ENCODE data around the gene ADAM12.
"Not testable (repeated sequence)": the region's sequence is repeated elsewhere in the genome, so short reads cannot be mapped to it uniquely, and the experiment has no call there.

The ADAM12 gene

DNA sequence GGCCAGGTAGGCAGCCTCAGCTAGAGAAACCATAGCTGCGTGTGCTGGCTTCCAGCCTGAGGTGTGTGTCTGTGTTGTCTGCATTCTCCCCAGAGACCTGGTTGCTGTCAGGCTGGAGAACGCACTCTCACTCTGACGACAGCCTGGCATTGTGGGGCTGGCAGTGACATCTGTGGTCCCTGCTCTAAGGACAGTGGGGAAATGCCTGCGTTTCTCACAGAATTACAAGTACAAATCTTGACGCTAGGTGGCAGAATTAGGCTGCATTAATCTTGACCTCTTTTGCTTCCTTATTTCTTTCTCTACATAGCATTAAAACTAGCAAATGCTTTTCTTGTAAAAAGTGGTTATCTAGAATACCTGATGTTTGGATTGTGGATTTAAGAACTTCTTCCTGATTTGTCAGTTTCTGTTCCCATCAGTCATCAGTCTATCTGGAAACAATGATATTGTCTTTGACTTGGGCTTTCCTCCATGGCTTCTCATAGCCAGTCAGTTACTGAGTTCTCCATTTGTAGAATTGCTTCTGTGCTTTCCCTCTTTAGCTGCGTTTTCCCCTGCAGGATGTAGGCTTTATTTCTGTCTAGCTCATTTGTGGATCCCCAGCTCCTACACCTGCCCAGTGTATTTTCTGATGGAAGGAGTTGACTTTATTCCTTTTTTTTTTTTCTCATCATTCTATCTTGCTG lies 405.9 kb downstream of the ADAM12 start:
- TF ChIP-seq, protein P1, sequence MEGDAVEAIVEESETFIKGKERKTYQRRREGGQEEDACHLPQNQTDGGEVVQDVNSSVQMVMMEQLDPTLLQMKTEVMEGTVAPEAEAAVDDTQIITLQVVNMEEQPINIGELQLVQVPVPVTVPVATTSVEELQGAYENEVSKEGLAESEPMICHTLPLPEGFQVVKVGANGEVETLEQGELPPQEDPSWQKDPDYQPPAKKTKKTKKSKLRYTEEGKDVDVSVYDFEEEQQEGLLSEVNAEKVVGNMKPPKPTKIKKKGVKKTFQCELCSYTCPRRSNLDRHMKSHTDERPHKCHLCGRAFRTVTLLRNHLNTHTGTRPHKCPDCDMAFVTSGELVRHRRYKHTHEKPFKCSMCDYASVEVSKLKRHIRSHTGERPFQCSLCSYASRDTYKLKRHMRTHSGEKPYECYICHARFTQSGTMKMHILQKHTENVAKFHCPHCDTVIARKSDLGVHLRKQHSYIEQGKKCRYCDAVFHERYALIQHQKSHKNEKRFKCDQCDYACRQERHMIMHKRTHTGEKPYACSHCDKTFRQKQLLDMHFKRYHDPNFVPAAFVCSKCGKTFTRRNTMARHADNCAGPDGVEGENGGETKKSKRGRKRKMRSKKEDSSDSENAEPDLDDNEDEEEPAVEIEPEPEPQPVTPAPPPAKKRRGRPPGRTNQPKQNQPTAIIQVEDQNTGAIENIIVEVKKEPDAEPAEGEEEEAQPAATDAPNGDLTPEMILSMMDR (IDR thresholded peaks at IDR 0.05; ENCODE audit: insufficient read depth, missing control alignments) = peak; percentile 70
- no peak for FAIRE-seq
- DNase-seq (ENCODE audit: insufficient read length, low spot score) = no peak

DNA sequence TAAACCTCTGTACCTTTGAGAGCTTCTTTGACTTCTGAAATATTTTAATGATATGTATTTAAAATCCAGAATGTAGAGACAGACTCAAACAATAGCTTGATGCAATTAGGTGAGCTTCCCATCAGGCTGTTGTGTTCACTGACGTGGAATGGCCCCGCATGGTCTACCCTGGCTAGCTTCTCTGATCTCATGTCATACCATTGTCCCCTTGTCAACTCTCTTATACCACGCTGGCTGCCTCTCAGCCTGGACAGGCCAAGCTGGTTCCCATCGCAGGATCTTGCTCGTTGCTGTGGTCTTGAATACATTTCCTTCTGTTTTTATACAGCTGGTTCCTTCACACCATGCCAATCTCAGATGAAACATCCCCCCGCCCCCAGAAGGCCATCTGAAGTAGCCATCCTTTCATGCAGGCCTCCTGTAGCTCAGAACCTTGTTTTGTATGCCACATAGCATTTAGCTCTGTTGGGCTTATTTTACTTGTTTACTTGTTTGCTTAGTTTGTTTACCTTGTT lies 407.7 kb downstream of the ADAM12 start:
- DNase-seq (ENCODE audit: insufficient read length, low spot score) (no peak), FAIRE-seq (no peak)
- TF ChIP-seq, protein P1 (IDR thresholded peaks at IDR 0.05; ENCODE audit: insufficient read depth, missing control alignments) = no peak

DNA sequence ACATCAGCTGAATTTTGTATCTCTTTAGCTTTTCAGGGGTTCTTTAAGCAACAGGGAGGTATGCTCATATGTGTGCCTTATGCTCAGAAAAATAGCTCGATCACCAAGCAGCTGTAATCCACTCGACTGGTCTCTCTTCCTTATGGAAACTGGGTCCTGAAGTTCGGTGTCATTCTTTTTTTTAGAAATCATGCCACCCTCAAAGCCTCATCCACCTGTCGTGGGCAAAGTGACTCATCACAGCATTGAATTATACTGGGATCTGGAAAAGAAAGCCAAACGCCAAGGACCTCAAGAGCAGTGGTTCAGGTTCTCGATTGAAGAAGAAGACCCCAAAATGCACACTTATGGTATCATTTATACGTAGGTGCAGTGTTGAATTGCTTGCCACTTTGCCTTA lies 408.3 kb downstream of the ADAM12 start:
- DNase-seq (ENCODE audit: insufficient read length, low spot score) (no peak), FAIRE-seq (no peak)
- TF ChIP-seq, protein P1 (IDR thresholded peaks at IDR 0.05; ENCODE audit: insufficient read depth, missing control alignments) = no peak

DNA sequence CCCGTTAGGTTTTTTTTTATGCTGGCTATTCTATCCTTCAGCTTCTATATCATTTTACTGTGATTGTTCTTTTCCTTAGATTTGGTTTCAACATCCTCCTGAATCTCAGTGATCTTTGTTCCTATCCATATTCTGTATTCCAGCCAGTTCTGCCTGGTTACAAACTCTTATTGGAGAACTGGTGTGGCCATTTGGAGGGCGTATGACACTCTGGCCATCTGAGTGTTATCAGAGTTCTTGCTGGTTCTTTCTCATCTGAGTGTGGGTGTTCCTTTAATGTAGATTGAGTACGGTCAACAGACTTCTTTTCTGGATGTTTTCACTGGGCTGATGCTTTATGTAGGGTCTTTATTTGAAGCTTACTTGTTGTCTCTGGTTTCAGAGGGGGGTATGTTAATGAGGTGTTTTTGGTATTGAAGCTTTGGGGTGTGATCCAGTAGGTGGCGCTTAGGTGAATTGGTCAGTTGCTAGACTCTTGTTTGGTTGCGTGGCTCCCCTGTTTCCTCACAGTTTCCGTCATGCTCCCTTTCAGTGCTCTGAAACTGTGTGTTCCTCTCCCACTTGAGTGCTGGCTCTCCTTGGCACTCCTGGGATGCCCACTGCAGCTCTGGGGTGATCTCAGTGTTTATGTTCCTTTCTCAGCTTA lies 411.2 kb downstream of the ADAM12 start:
- DNase-seq (ENCODE audit: insufficient read length, low spot score) (no peak), FAIRE-seq (no peak)
- TF ChIP-seq, protein P1 (IDR thresholded peaks at IDR 0.05; ENCODE audit: insufficient read depth, missing control alignments) = no peak

DNA sequence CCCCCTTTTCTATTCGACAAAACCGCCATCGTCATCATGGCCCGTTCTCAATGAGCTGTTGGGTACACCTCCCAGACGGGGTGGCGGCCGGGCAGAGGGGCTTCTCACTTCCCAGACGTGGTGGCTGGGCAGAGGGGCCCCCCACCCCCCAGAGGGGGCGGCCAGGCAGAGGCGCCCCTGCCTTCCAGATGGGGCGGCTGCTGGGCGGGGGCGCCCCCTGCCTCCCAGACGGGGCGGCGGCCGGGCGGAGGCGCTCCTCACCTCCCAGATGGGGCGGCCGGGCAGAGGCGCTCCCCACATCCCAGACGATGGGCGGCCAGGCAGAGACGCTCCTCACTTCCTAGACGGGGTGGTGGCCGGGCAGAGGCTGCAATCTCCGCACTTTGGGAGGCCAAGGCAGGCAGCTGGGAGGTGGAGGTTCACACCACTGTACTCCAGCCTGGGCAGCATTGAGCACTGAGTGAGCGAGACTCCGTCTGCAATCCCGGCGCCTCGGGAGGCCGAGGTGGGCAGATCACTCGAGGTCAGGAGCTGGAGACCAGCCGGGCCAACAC lies 418.1 kb downstream of the ADAM12 start:
- not testable (repeated sequence) for FAIRE-seq; DNase-seq (ENCODE audit: insufficient read length, low spot score)

DNA sequence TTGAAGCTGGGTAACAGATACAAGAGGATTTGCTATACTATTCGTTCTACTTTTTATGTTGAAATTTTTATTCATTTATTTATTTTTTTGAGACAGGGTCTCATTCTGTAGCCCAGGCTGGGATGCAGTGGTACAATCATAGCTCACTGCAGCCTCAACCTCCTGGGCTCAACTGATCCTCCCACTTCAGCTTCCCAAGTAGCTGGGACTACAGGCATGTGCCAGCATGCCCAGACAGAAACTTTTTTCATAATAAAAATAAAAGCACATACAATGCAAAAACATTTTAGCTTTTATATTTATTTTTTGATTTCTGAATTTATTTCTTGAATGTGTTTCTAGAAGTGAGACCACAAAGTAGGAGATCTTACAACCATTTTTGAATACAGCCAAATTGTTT lies 420.7 kb downstream of the ADAM12 start:
- FAIRE-seq (no peak), DNase-seq (ENCODE audit: insufficient read length, low spot score) (no peak)
- TF ChIP-seq, protein P1 (IDR thresholded peaks at IDR 0.05; ENCODE audit: insufficient read depth, missing control alignments) = no peak

DNA sequence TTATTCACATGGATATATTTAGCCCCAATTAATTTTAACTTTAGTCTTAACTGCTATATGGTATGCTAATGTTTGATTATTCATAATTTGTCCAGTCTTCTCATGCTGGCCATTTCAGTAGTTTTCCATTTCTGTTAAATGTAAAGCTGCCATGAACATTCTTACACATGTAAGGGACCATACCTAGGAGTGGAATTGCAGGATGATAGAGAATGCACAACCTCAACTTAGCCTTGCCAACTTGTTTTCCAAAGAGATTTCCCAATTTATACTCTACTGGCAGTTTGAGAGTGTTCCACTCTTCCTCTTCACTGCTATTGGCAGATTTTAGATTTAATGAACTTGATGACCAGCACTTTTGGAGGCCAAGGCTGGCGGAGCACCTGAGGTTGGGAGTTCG lies 423.7 kb downstream of the ADAM12 start:
- DNase-seq (ENCODE audit: insufficient read length, low spot score) = no peak
- no peak for FAIRE-seq
- TF ChIP-seq, protein P1 (IDR thresholded peaks at IDR 0.05; ENCODE audit: insufficient read depth, missing control alignments) = no peak
